ENCODE data around the gene ELL3. TPM values are rescaled to one million over a fixed set of nuclear protein-coding genes. Genes with fewer than 3 reads are reported as not detected.
"Not testable (repeated sequence)": the region's sequence is repeated elsewhere in the genome, so short reads cannot be mapped to it uniquely, and the experiment has no call there.

Gene ELL3
- total and polyA plus RNA-seq, 2 donors from 2014 or later: 2.5 to 2.7 TPM

DNA sequence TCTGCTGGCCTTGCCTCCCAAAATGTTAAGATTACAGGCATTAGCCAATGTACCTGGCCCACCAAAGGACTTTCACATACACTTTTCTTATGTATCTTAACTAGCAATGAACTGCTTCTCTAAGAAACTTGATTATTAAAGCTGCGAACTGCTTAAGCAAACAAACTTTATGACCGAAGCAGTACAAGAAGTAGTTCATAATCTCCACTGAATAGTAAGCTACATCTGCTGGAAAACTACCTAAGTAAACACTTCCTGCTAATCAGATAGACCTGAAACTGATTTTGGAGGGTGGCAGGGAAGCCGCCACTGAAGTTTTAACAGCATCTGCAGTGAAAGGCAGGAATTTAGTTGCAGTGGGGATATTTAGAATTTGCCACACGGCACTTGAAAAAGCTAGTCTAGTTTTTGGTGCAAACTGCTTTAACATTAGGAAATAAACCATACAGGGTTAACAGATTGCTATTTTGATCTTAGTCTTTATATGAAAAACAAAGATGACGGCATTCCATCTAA lies 31.7 kb upstream of the ELL3 start:
- H3K27ac ChIP-seq (ENCODE audit: low read depth in 2 of 2, low read length in 2 of 2): no peak overlapping the region
- intact Hi-C loops (cut with DNase I): no loop called here
- TF ChIP-seq, protein P1, sequence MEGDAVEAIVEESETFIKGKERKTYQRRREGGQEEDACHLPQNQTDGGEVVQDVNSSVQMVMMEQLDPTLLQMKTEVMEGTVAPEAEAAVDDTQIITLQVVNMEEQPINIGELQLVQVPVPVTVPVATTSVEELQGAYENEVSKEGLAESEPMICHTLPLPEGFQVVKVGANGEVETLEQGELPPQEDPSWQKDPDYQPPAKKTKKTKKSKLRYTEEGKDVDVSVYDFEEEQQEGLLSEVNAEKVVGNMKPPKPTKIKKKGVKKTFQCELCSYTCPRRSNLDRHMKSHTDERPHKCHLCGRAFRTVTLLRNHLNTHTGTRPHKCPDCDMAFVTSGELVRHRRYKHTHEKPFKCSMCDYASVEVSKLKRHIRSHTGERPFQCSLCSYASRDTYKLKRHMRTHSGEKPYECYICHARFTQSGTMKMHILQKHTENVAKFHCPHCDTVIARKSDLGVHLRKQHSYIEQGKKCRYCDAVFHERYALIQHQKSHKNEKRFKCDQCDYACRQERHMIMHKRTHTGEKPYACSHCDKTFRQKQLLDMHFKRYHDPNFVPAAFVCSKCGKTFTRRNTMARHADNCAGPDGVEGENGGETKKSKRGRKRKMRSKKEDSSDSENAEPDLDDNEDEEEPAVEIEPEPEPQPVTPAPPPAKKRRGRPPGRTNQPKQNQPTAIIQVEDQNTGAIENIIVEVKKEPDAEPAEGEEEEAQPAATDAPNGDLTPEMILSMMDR (IDR thresholded peaks at IDR 0.05; ENCODE audit: borderline replicate concordance, extremely low read depth, insufficient read depth): no peak
- no peak overlapping the region for H3K4me3 ChIP-seq (ENCODE audit: low read length in 3 of 3)
- peaks cover 3 to 48% (median 40%) of the 10 kb centered on the region in 3 donors for H3K36me3 ChIP-seq (ENCODE audit: control insufficient read depth in 2 of 3, insufficient read depth in 3 of 3, low read length in 3 of 3)
- no peaks in the 10 kb centered on the region for H3K9me3 ChIP-seq (ENCODE audit: control insufficient read depth in 2 of 3, insufficient read depth in 1 of 3, low read length in 3 of 3)
- H3K4me1 ChIP-seq (ENCODE audit: control insufficient read depth in 2 of 3, insufficient read depth in 2 of 3, low read depth in 1 of 3, low read length in 3 of 3): no peaks in the 10 kb centered on the region
- H3K9ac ChIP-seq (ENCODE audit: low read length in 3 of 3): no peak overlapping the region
- H3K27me3 ChIP-seq (ENCODE audit: control insufficient read depth, insufficient read depth, low read length): no peaks in the 10 kb centered on the region
- FAIRE-seq (no peak), DNase-seq (no peak)

DNA sequence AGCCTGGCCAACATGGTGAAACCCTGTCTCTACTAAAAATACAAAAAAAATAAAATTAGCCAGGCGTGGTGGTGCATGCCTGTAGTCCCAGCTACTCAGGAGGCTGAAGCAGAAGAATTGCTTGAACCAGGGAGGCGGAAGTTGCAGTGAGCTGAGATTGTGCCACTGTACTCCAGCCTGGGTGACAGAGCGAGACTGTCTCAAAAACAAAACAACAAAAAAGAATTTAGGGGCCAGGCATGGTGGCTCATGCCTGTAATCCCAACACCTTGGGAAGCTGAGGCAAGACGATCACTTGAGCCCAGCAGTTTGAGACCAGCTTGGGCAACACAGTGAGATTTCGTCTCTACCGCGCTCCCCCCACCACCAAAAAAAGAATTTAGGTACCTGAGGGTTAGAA lies 25.9 kb upstream of the ELL3 start:
- Histone ChIP-seq H3K4me1 (ENCODE audit: control insufficient read depth in 2 of 3, insufficient read depth in 2 of 3, low read depth in 1 of 3, low read length in 3 of 3) (peaks cover 0 to 22% (median 17%) of the 10 kb centered on the region in 3 donors), H3K36me3 (ENCODE audit: control insufficient read depth in 2 of 3, insufficient read depth in 3 of 3, low read length in 3 of 3) (peaks cover 7 to 22% (median 19%) of the 10 kb centered on the region in 3 donors)
- FAIRE-seq; H3K27me3 ChIP-seq (ENCODE audit: control insufficient read depth, insufficient read depth, low read length); H3K9me3 ChIP-seq (ENCODE audit: control insufficient read depth in 2 of 3, insufficient read depth in 1 of 3, low read length in 3 of 3); intact Hi-C loops (cut with DNase I); DNase-seq; H3K4me3 ChIP-seq (ENCODE audit: low read length in 3 of 3); H3K27ac ChIP-seq (ENCODE audit: low read depth in 2 of 2, low read length in 2 of 2); H3K9ac ChIP-seq (ENCODE audit: low read length in 3 of 3): not testable (repeated sequence)

DNA sequence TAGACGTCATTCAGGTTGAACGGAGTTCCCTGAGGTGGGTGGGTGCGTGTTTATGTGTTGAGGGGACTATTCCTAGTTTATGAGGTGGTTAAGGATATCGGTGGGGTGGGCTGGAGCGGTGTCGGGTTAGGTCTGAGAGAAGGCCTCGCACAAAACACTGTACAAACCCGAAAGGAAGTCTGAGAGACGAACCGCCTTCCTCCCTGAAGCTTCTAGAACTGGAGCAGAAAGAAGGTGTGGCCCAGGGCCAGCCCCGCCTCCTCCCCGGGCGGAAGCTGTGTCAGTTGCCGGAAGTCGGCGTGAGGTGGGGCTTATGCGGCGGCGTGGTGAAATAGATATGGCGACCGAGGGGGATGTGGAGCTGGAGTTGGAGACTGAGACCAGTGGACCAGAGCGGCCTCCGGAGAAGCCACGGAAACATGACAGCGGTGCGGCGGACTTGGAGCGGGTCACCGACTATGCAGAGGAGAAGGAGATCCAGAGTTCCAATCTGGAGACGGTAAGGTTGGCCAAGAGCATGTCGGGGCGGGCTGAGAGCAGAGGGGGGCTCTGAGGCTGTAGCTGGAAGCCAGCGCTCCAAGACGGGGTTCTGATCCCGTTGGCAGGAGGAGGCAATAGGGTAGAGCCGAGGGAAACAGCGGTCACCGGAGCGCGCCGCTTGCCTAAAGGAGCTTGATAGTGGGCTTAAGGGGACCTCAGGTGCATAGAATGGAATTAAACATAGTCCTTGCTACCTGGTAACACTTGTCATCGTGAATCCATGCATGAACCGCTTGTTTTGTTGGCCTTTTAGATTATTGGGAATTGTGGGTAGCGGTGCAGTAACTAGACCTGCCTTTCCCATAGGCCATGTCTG lies 23.7 kb upstream of the ELL3 start, which contains the start of gene HYPK:
Gene HYPK, plus strand, starts transcription at position 314 of the 856 bp plus-strand sequence. Its CDS starts 24 bp downstream, at position 338.
- Histone ChIP-seq H3K36me3 (ENCODE audit: control insufficient read depth in 2 of 3, insufficient read depth in 3 of 3, low read length in 3 of 3) (peaks cover 7 to 20% (median 12%) of the 10 kb centered on the region in 3 donors), H3K27me3 (ENCODE audit: control insufficient read depth, insufficient read depth, low read length) (no peaks in the 10 kb centered on the region), H3K27ac (ENCODE audit: low read depth in 2 of 2, low read length in 2 of 2) (peak within 1 kb of the TSS; percentile 98 to 100), H3K9ac (ENCODE audit: low read length in 3 of 3) (peak within 1 kb of the TSS; percentile 96 to 97 (median 97)), H3K9me3 (ENCODE audit: control insufficient read depth in 2 of 3, insufficient read depth in 1 of 3, low read length in 3 of 3) (no peaks in the 10 kb centered on the region), H3K4me3 (ENCODE audit: low read length in 3 of 3) (peak within 1 kb of the TSS; percentile 97 to 99 (median 98)), H3K4me1 (ENCODE audit: control insufficient read depth in 2 of 3, insufficient read depth in 2 of 3, low read depth in 1 of 3, low read length in 3 of 3) (peaks cover 0 to 22% (median 18%) of the 10 kb centered on the region in 3 donors)
- peak; percentile 39 for FAIRE-seq
- intact Hi-C loops (cut with DNase I): no loop called here
- peak; percentile 95 to 97 (median 96) for DNase-seq
- TF ChIP-seq, protein P1 (IDR thresholded peaks at IDR 0.05; ENCODE audit: borderline replicate concordance, extremely low read depth, insufficient read depth): no peak

DNA sequence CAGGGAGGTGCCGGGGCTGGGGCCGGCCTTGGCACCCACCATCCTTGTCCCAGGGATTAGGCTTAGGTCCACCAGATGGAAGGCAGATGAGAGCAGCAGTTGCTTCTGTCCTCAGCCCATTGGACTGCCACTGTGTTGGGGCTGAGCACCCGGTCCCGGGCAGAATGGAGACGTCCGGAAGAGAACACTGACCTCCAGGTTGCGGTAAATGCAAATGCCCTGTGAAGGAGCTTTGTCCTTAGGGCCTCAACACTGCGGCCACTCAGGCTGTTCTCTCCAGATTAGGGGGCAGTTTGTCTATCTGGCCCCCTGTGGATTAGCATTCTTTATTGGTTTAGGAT lies 23.1 kb upstream of the ELL3 start, which contains the start of gene SERINC4:
Gene SERINC4, minus strand, starts transcription at position 276 of the 341 bp plus-strand sequence. Its CDS starts 234 bp downstream, at position 42.
- DNase-seq (peak in 1 of 5 donors; percentile 62), FAIRE-seq (no peak)
- Histone ChIP-seq H3K36me3 (ENCODE audit: control insufficient read depth in 2 of 3, insufficient read depth in 3 of 3, low read length in 3 of 3) (peaks cover 4 to 22% (median 18%) of the 10 kb centered on the region in 3 donors), H3K4me1 (ENCODE audit: control insufficient read depth in 2 of 3, insufficient read depth in 2 of 3, low read depth in 1 of 3, low read length in 3 of 3) (peaks cover 0 to 28% (median 22%) of the 10 kb centered on the region in 3 donors), H3K27ac (ENCODE audit: low read depth in 2 of 2, low read length in 2 of 2) (peak within 1 kb of the TSS; percentile 98 to 100), H3K27me3 (ENCODE audit: control insufficient read depth, insufficient read depth, low read length) (no peaks in the 10 kb centered on the region), H3K9me3 (ENCODE audit: control insufficient read depth in 2 of 3, insufficient read depth in 1 of 3, low read length in 3 of 3) (no peaks in the 10 kb centered on the region), H3K4me3 (ENCODE audit: low read length in 3 of 3) (peak within 1 kb of the TSS; percentile 97 to 99 (median 98)), H3K9ac (ENCODE audit: low read length in 3 of 3) (peak within 1 kb of the TSS; percentile 96 to 97 (median 97))
- TF ChIP-seq, protein P1 (IDR thresholded peaks at IDR 0.05; ENCODE audit: borderline replicate concordance, extremely low read depth, insufficient read depth): no peak
- intact Hi-C loops (cut with DNase I): no loop called here

Measured in kidney (tissue), 14 donors.